ENCODE data around the gene LSM12. TPM values are rescaled to one million over a fixed set of nuclear protein-coding genes. Genes with fewer than 3 reads are reported as not detected.
A peak's percentile ranks its signal among the peaks of the same experiment; 100 is the strongest.

Gene LSM12
- total RNA-seq, 4 donors from 2014 or later: 27.8 to 44.6 (median 33.3) TPM

DNA sequence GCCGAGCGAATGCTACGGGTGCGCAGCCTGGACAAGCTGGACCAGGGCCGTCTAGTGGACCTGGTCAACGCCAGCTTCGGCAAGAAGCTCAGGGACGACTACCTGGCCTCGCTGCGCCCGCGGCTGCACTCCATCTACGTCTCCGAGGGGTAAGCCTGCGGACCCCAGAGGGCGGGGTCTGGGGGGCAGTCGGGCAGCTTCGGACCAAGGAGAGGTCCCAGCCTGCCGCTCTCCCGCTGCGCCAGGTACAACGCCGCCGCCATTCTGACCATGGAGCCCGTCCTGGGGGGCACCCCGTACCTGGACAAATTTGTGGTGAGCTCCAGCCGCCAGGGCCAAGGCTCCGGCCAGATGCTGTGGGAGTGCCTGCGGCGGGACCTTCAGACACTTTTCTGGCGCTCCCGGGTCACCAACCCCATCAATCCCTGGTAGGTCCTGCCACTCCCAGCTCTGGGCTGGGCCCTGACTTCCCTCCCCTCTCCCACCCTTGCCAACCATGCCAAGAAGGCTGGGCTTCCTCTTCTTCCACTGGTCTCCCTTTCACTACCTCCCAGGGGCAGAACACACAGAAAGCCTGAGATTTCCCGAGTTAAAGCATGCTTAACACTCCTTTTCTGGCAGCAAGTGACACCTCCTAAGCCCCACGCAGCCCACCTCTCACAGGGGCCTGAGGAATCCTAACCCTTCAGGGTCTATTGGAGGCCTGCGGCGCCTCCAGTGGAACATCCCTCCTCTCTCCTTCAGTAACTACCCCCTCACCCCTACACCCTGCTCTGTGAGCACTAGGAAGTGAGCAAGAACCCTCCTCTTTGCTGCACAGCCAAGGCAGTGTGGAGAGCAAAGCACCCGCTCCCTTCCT, 58.9 kb downstream of the LSM12 start:
- WGBS: 21% methylated on average over 9 of the region's 37 CpGs
- no peak for DNase-seq (ENCODE audit: low spot score in 2 of 2)

GRCh38 chr17:44006598-44007345, 59.7 kb downstream of the LSM12 start:
- under 1% methylated on average over 37 of the region's 40 CpGs for WGBS
- TF ChIP-seq CTCF (IDR thresholded peaks at IDR 0.05) (peak; percentile 23 to 48), POLR2AphosphoS5 (IDR thresholded peaks at IDR 0.05) (no peak), EP300 (IDR thresholded peaks at IDR 0.05) (no peak), POLR2A (IDR thresholded peaks at IDR 0.05) (no peak)
- peak overlapping the region; percentile 22 for H3K27ac ChIP-seq
- no peaks in the 10 kb centered on the region for H3K9me3 ChIP-seq
- H3K4me1 ChIP-seq: peaks cover 41% of the 10 kb centered on the region
- H3K4me3 ChIP-seq: peak overlapping the region; percentile 57
- peaks cover 5% of the 10 kb centered on the region for H3K36me3 ChIP-seq
- DNase-seq (ENCODE audit: low spot score in 2 of 2): peak; percentile 99
- peaks cover 22% of the 10 kb centered on the region for H3K27me3 ChIP-seq

More for the DNA sequence above, 58.9 kb downstream of the LSM12 start:
- Histone ChIP-seq H3K4me3 (peak overlapping the region; percentile 57), H3K9me3 (no peaks in the 10 kb centered on the region), H3K27ac (no peak overlapping the region), H3K27me3 (peaks cover 22% of the 10 kb centered on the region), H3K36me3 (peaks cover 10% of the 10 kb centered on the region), H3K4me1 (peaks cover 41% of the 10 kb centered on the region)
- TF ChIP-seq POLR2A (IDR thresholded peaks at IDR 0.05) (no peak), EP300 (IDR thresholded peaks at IDR 0.05) (no peak), CTCF (IDR thresholded peaks at IDR 0.05) (no peak), POLR2AphosphoS5 (IDR thresholded peaks at IDR 0.05) (no peak)

DNA sequence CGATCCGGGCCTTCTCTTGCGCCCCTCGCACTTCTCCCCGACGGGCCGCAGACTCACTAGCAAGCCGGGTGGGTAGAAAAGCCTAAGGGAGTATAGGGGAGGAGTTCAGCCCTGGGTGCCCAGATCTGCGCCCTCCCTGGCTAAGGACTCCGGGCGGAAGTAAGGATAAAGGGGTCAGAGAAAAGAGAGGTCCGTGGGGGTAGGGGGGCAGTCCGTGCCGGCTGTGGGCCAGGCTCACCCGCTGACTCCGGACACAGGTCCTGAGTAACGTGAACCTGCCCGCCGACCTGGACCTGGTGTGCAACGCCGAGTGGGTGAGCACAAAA, 60.2 kb downstream of the LSM12 start:
- DNase-seq (ENCODE audit: low spot score in 2 of 2): no peak
- Histone ChIP-seq H3K9me3 (no peaks in the 10 kb centered on the region), H3K4me3 (peak overlapping the region; percentile 57), H3K4me1 (peaks cover 41% of the 10 kb centered on the region), H3K27me3 (peaks cover 22% of the 10 kb centered on the region), H3K36me3 (peaks cover 1% of the 10 kb centered on the region), H3K27ac (peak overlapping the region; percentile 22)
- WGBS: 1% methylated on average over 14 of the region's 21 CpGs
- TF ChIP-seq POLR2AphosphoS5 (IDR thresholded peaks at IDR 0.05): no peak
- no peak for TF ChIP-seq EP300 (IDR thresholded peaks at IDR 0.05)
- no peak for TF ChIP-seq CTCF (IDR thresholded peaks at IDR 0.05)
- TF ChIP-seq POLR2A (IDR thresholded peaks at IDR 0.05): no peak

GRCh38 chr17:44005527-44006271, 60.8 kb downstream of the LSM12 start:
- Histone ChIP-seq H3K36me3 (no peaks in the 10 kb centered on the region), H3K4me3 (peak overlapping the region; percentile 57), H3K27me3 (peaks cover 22% of the 10 kb centered on the region), H3K9me3 (no peaks in the 10 kb centered on the region), H3K27ac (peak overlapping the region; percentile 22), H3K4me1 (peaks cover 41% of the 10 kb centered on the region)
- no peak for DNase-seq (ENCODE audit: low spot score in 2 of 2)
- TF ChIP-seq CTCF (IDR thresholded peaks at IDR 0.05): no peak
- no peak for TF ChIP-seq POLR2AphosphoS5 (IDR thresholded peaks at IDR 0.05)
- no peak for TF ChIP-seq POLR2A (IDR thresholded peaks at IDR 0.05)
- no peak for TF ChIP-seq EP300 (IDR thresholded peaks at IDR 0.05)
- whole genome bisulfite sequencing: 0% methylated on average over 14 of the region's 59 CpGs

All from suprapubic skin (tissue), 4 donors.